Motor neuron (in vitro differentiated cells): Measurements from ENCODE around the gene SLC16A4. TPM values are rescaled to one million over a fixed set of nuclear protein-coding genes. Genes with fewer than 3 reads are reported as not detected.

Experiments used
- ATAC-seq, 8 experiments: fragments of 200-7000 bp; cut with Tn5 transposase; replicated peaks in 6 of 8; 2 replicates each; pipeline ENCODE4 v1.8.0; 2021; ENCODE audit warnings: mild to moderate bottlenecking in 8 of 8, moderate library complexity in 8 of 8
- H3K27ac ChIP-seq, 2 donors: fragments of 250-450 bp; sonication (Bioruptor Pico); 2 replicates each; pipeline ENCODE4 v1.9.0; 2021; ENCODE audit warnings: antibody characterized with exemption in 2 of 2, mild to moderate bottlenecking in 2 of 2, moderate library complexity in 1 of 2
- H3K4me1 ChIP-seq, 2 donors: fragments of 250-450 bp; sonication (Bioruptor Pico); replicated peaks in 1 of 2; 2 replicates each; pipeline ENCODE4 v1.6.1; 2021; ENCODE audit warnings: antibody characterized with exemption in 2 of 2, mild to moderate bottlenecking in 2 of 2, moderate library complexity in 1 of 2
- H3K4me3 ChIP-seq, 5 donors: fragments of 250-450 bp; sonication (Bioruptor Pico); 2 replicates each; pipeline ENCODE4 v1.9.0; 2021; ENCODE audit warnings: antibody characterized with exemption in 5 of 5, mild to moderate bottlenecking in 5 of 5, moderate library complexity in 4 of 5
- WGBS, 10 experiments: fragments of 450-650 bp; shearing (Covaris generic); methylation state at CpG; one replicate each; pipeline ENCODE4 v1.0.0; 2022; 5-methylcytosine and 5-hydroxymethylcytosine counted together
- in situ Hi-C, 9 experiments: fragments of 400-800 bp; cut with MboI; loops; one replicate each; pipeline ENCODE4 v1.15.0; 2021; ENCODE audit warnings: low sequenced_read_pairs in 9 of 9, low pct_unique_long_range_greater_than_20kb in 2 of 9; ENCODE audit not compliant: unreplicated experiment in 9 of 9
- total RNA-seq, 8 experiments: library from RNA; unstranded; fragments of 300-600 nt; gene quantifications; 2 replicates each; pipeline versions ENCODE4 v1.2.3 to v1.2.4, GENCODE V29; 2022

Gene SLC16A4
- total RNA-seq, 8 experiments from 2014 or later: 1.4 to 97.1 (median 3.3) TPM

GRCh38 chr1:110345480-110345879 is 45.3 kb downstream of the SLC16A4 start:
- no peak for ATAC-seq
- in situ Hi-C loops: loop anchor here in 1 of 9 experiments (25.0 kb wide), 1 partner anchor 308 kb away; the partner anchor contains the start of gene STRIP1
- no peak overlapping the region for H3K4me3 ChIP-seq
- peaks cover 70 to 92% of the 10 kb centered on the region in 2 donors for H3K4me1 ChIP-seq
- no peak overlapping the region for H3K27ac ChIP-seq
- 65 to 93% (median 83%) methylated on average over 2 to 3 of the region's 3 CpGs; no CpG with 5 or more reads in 2 of the 10 experiments for WGBS, 10 experiments

- in situ Hi-C loops: loop anchor here in 1 of 9 experiments (25.0 kb wide), 1 partner anchor 307 kb away; the partner anchor contains the start of gene STRIP1
- Histone ChIP-seq H3K4me1 (peaks cover 68 to 88% of the 10 kb centered on the region in 2 donors), H3K27ac (no peak overlapping the region), H3K4me3 (peak overlapping the region in 2 of 5 donors; percentile 2 to 8)
- WGBS, 10 experiments: 65 to 92% (median 83%) methylated on average over 1 to 3 of the region's 3 CpGs
- ATAC-seq: no peak
Measured at GRCh38 chr1:110344152-110344551, 46.7 kb downstream of the SLC16A4 start.

DNA sequence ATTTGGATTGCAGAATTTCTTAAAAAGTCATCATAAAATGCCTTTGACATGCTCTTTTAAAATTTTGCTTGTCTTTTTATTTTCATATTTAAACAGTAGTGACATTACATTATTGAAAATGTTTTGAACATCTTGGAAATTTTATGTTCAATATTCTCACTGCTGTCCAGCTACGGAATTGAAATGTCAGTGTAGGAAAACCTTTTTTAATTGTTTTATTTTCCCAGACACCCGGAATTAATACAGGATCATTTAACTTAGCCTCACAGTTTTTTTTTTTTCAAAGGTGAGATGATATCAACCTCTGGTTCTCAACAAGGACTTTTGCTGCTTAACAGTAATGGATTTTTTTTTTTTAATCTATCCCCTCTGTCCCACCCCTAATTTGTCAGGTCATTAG is 47.6 kb downstream of the SLC16A4 start:
- H3K4me1 ChIP-seq: peaks cover 65 to 79% of the 10 kb centered on the region in 2 donors
- no peak for ATAC-seq
- WGBS, 10 experiments: 54 to 89% (median 76%) methylated on average over 1 to 2 of the region's 2 CpGs
- no peak overlapping the region for H3K27ac ChIP-seq
- H3K4me3 ChIP-seq: peak overlapping the region in 2 of 5 donors; percentile 1 to 8
- in situ Hi-C loops: loop anchor here in 1 of 9 experiments (25.0 kb wide), 1 partner anchor 306 kb away; the partner anchor contains the start of gene STRIP1

DNA sequence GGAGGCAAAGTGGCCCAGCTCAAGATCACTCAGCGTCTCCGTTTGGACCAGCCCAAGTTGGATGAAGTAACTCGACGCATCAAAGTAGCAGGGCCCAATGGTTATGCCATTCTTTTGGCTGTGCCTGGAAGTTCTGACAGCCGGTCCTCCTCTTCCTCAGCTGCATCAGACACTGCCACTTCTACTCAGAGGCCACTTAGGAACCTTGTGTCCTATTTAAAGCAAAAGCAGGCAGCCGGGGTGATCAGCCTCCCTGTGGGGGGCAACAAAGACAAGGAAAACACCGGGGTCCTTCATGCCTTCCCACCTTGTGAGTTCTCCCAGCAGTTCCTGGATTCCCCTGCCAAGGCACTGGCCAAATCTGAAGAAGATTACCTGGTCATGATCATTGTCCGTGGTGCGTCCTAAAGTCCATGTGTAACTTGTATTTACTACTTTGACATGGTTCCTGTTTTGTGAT is 48.9 kb downstream of the SLC16A4 start:
- Histone ChIP-seq H3K4me3 (peak overlapping the region in 4 of 5 donors; percentile 1 to 16 (median 8)), H3K27ac (no peak overlapping the region), H3K4me1 (peaks cover 51 to 71% of the 10 kb centered on the region in 2 donors)
- 10 to 100% (median 46%) methylated on average over 1 to 6 of the region's 9 CpGs; no CpG with 5 or more reads in 3 of the 10 experiments for WGBS, 10 experiments
- in situ Hi-C loops: loop anchor here in 1 of 9 experiments (25.0 kb wide), 1 partner anchor 305 kb away; the partner anchor contains the start of gene STRIP1
- ATAC-seq: no peak

- in situ Hi-C loops: loop anchor here in 1 of 9 experiments (25.0 kb wide), 1 partner anchor 304 kb away; the partner anchor contains the start of gene STRIP1
- no peak overlapping the region for H3K27ac ChIP-seq
- ATAC-seq: no peak
- 70 to 89% (median 86%) methylated on average over 2 to 20 of the region's 27 CpGs; no CpG with 5 or more reads in 3 of the 10 experiments for WGBS, 10 experiments
- peak overlapping the region in 2 of 5 donors; percentile 1 to 8 for H3K4me3 ChIP-seq
- peaks cover 45 to 66% of the 10 kb centered on the region in 2 donors for H3K4me1 ChIP-seq
Measured at GRCh38 chr1:110341146-110341871, 49.5 kb downstream of the SLC16A4 start.

DNA sequence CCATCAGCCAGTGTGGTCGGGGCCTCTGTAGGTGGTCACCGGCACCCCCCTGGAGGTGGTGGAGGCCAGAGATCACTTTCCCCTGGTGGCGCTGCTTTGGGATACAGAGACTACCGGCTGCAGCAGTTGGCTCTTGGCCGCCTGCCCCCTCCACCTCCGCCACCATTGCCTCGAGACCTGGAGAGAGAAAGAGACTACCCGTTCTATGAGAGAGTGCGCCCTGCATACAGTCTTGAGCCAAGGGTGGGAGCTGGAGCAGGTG is 50.7 kb downstream of the SLC16A4 start:
- in situ Hi-C loops: loop anchor here in 1 of 9 experiments (25.0 kb wide), 1 partner anchor 303 kb away; the partner anchor contains the start of gene STRIP1
- no peak for ATAC-seq
- peak overlapping the region; percentile 59 to 85 (median 73) for H3K4me3 ChIP-seq
- H3K4me1 ChIP-seq: peaks cover 35 to 54% of the 10 kb centered on the region in 2 donors
- 0 to 13% (median 0%) methylated on average over 1 to 9 of the region's 9 CpGs; no CpG with 5 or more reads in 3 of the 10 experiments for WGBS, 10 experiments
- peak overlapping the region; percentile 88 to 97 for H3K27ac ChIP-seq

GRCh38 chr1:110339407-110340206 is 51.2 kb downstream of the SLC16A4 start:
- peak overlapping the region; percentile 88 to 97 for H3K27ac ChIP-seq
- peak overlapping the region; percentile 59 to 85 (median 73) for H3K4me3 ChIP-seq
- in situ Hi-C loops: loop anchor here in 1 of 9 experiments (25.0 kb wide), 1 partner anchor 302 kb away; the partner anchor contains the start of gene STRIP1
- peaks cover 31 to 48% of the 10 kb centered on the region in 2 donors for H3K4me1 ChIP-seq
- 0 to 20% (median 0%) methylated on average over 1 to 18 of the region's 77 CpGs; no CpG with 5 or more reads in 2 of the 10 experiments for WGBS, 10 experiments
- peak; percentile 0 to 5 (median 2) for ATAC-seq

- H3K4me1 ChIP-seq: peaks cover 26 to 42% of the 10 kb centered on the region in 2 donors
- in situ Hi-C loops: loop anchor here in 1 of 9 experiments (25.0 kb wide), 1 partner anchor 302 kb away; the partner anchor contains the start of gene STRIP1
- WGBS, 10 experiments: 0 to 4% (median 0%) methylated on average over 6 to 25 of the region's 25 CpGs; no CpG with 5 or more reads in 3 of the 10 experiments
- ATAC-seq: peak; percentile 71 to 85 (median 83)
- H3K27ac ChIP-seq: peak within 1 kb of the TSS; percentile 91 to 97
- H3K4me3 ChIP-seq: peak within 1 kb of the TSS; percentile 59 to 85 (median 73)
Measured at GRCh38 chr1:110338886-110339406, 51.9 kb downstream of the SLC16A4 start, which contains the start of gene RBM15. Gene RBM15, plus strand, starts transcription at chr1:110339377. Its CDS starts 29 bp downstream, at chr1:110339406.

GRCh38 chr1:110338309-110338885 is 52.4 kb downstream of the SLC16A4 start:
- 0 to 1% (median 0%) methylated on average over 2 to 34 of the region's 57 CpGs; no CpG with 5 or more reads in 3 of the 10 experiments for WGBS, 10 experiments
- peaks cover 21 to 36% of the 10 kb centered on the region in 2 donors for H3K4me1 ChIP-seq
- peak overlapping the region; percentile 91 to 97 for H3K27ac ChIP-seq
- in situ Hi-C loops: loop anchor here in 1 of 9 experiments (25.0 kb wide), 1 partner anchor 301 kb away; the partner anchor contains the start of gene STRIP1
- peak; percentile 72 to 84 (median 79) for ATAC-seq
- peak overlapping the region; percentile 59 to 84 (median 72) for H3K4me3 ChIP-seq

DNA sequence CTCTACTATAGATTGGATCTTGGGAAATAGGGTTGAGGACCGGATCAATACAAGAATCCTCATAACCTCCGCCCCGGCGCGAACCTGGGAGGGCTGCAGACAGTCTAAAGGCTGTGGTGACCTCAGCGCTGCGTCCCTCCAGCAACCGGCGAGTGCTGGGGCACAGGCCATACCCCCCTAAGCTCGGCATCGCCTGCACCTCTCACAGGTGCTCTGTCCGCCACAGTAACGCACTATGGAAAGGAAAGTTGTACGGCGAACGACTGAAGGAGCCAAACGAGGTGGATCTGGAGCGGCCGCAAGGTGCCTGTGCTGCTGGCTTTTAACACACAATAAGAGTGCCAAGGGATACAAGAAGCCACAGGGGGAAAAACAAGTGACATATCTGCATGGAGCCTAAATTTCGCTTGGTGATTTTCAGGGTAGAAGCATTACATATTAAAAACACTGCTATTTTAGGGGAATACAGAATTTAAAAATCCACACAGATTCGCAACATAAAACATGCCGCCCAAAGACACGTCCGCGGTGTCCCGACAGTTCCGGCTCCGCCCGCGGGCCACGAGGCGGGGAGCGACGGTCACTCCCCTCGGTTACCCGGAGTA is 53.0 kb downstream of the SLC16A4 start:
- in situ Hi-C loops: loop anchor here in 1 of 9 experiments (25.0 kb wide), 1 partner anchor 301 kb away; the partner anchor contains the start of gene STRIP1
- WGBS, 10 experiments: 0 to 15% (median 1%) methylated on average over 3 to 24 of the region's 36 CpGs; no CpG with 5 or more reads in 2 of the 10 experiments
- peak in 1 of 8 experiments; percentile 5 for ATAC-seq
- peak overlapping the region; percentile 91 to 97 for H3K27ac ChIP-seq
- H3K4me1 ChIP-seq: peaks cover 19 to 30% of the 10 kb centered on the region in 2 donors
- H3K4me3 ChIP-seq: peak overlapping the region; percentile 59 to 84 (median 72)

DNA sequence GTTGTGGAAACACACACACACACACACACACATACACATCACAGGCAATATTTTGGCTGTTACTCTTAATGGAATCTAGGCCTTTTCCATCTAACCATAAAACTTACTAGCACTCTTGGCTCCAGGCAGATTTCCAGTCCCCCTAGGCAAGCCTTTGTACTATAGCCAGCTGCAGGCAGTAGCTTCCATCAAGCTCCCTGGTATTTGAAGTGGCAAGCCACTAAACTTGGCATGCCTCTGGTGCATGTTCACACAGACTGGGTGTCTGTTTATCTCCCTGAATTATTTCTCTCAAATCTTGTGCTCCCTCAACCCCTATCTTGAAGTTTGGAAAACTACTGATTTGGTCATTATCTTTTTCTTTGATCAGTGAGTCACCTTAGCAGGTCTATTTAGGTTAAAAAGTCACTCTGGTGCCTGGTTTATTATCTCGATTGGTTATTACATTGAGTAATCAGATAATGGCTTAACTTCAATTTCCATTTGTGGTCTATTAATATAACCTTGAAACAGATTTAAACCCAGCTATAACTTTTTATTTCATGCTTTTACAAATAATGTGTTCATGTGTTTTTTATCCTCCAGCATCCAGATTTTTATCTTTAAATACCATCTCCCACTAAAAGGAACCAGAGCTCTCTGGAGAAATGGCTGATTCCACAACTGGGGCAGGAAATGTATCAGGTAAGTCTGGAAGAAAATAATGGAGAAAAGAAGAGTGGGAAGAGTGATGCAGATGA is 54.4 kb downstream of the SLC16A4 start:
- in situ Hi-C loops: loop anchor here in 1 of 9 experiments (25.0 kb wide), 1 partner anchor 299 kb away; the partner anchor contains the start of gene STRIP1
- H3K4me3 ChIP-seq: no peak overlapping the region
- H3K27ac ChIP-seq: no peak overlapping the region
- WGBS, 10 experiments: 43 to 100% (median 93%) methylated on average over 1 of the region's 1 CpG; no CpG with 5 or more reads in 2 of the 10 experiments
- no peak for ATAC-seq
- peaks cover 12 to 17% of the 10 kb centered on the region in 2 donors for H3K4me1 ChIP-seq
